ENCODE data around the gene ATP2B2. TPM values are rescaled to one million over a fixed set of nuclear protein-coding genes. Genes with fewer than 3 reads are reported as not detected.
A peak's percentile ranks its signal among the peaks of the same experiment; 100 is the strongest.

ATP2B2 gene
- total and polyA plus RNA-seq, 2 experiments from 2014 or later: 0.42 to 0.63 TPM

- no peaks in the 10 kb centered on the region for H3F3A ChIP-seq (replicated peaks; ENCODE audit: low read depth)
- no peak overlapping the region; the same call in 2 of the 3 replicates for H3K4me3 Mint-ChIP-seq
- H3K4me2 ChIP-seq: no peak overlapping the region
- H3K9me2 ChIP-seq (ENCODE audit: insufficient read depth): no peaks in the 10 kb centered on the region
- no peak overlapping the region for H2AFZ ChIP-seq
- no peaks in the 10 kb centered on the region for H3K36me3 ChIP-seq (ENCODE audit: insufficient read depth)
- H3K4me1 ChIP-seq (ENCODE audit: insufficient read depth): peaks cover 15% of the 10 kb centered on the region; the same call in 1 of the 2 replicates
- no peaks in the 10 kb centered on the region for H4K20me1 ChIP-seq (replicated peaks; ENCODE audit: insufficient read depth)
- peaks cover 25% of the 10 kb centered on the region for H3K4me1 Mint-ChIP-seq
- no peaks in the 10 kb centered on the region; the same call in 2 of the 3 replicates for H3K36me3 Mint-ChIP-seq (ENCODE audit: low read depth)
- H3K4me3 ChIP-seq: no peak overlapping the region
- DNase-seq (ENCODE audit: low spot score) (no peak), ATAC-seq (peak; percentile 9; the same call in 1 of the 3 replicates)
- no peak overlapping the region for H3K27ac Mint-ChIP-seq
- no peaks in the 10 kb centered on the region for H3K27me3 ChIP-seq (ENCODE audit: insufficient read depth)
- H3K79me2 ChIP-seq (replicated peaks; ENCODE audit: insufficient read depth): no peaks in the 10 kb centered on the region
- peaks cover 6% of the 10 kb centered on the region for H3K27me3 Mint-ChIP-seq (ENCODE audit: insufficient read depth, low read depth, poor library complexity)
- TF ChIP-seq ZNF114 (CRISPR knock-in tag; IDR thresholded peaks at IDR 0.05) (no peak), JUNB (IDR thresholded peaks at IDR 0.05; ENCODE audit: unreplicated experiment) (no peak), ZNF331 (CRISPR knock-in tag; IDR thresholded peaks at IDR 0.05; ENCODE audit: low read depth) (no peak), EZH2 (IDR thresholded peaks at IDR 0.05; ENCODE audit: low read depth, unreplicated experiment) (no peak), REST (IDR thresholded peaks at IDR 0.05; ENCODE audit: unreplicated experiment) (no peak), EZH2phosphoT487 (IDR thresholded peaks at IDR 0.05; ENCODE audit: unreplicated experiment) (no peak), STAT1 (IDR thresholded peaks at IDR 0.05; ENCODE audit: unreplicated experiment) (no peak), NANOG (IDR thresholded peaks at IDR 0.05; ENCODE audit: borderline replicate concordance) (no peak), POLR2AphosphoS5 (IDR thresholded peaks at IDR 0.05; ENCODE audit: low read depth) (no peak), ETS1 (IDR thresholded peaks at IDR 0.05) (no peak), CTCF (conservative IDR thresholded peaks at IDR 0.05; ENCODE audit: low read depth in 2 of 2) (no peak), ZNF462 (CRISPR knock-in tag; IDR thresholded peaks at IDR 0.05) (no peak), CREB1 (CRISPR knock-in tag; IDR thresholded peaks at IDR 0.05; ENCODE audit: low read depth) (no peak)
- H3K27ac ChIP-seq (ENCODE audit: low read depth): no peak overlapping the region
- H3K9me3 Mint-ChIP-seq: no peaks in the 10 kb centered on the region
These were observed 35.8 kb downstream of the ATP2B2 start for GRCh38 chr3:10469441-10470119.

Data from GM23338 (cell line).